ACC112 (cell line): ENCODE results near the gene PTPRF.

Source experiments
- H2AFZ ChIP-seq: fragments of 200-600 bp; sonication (generic); one replicate; pipeline ENCODE4 v1.6.0; 2017; ENCODE audit warnings: antibody characterized with exemption, low read length; ENCODE audit not compliant: unreplicated experiment
- H3K27ac ChIP-seq: fragments of 200-600 bp; sonication (generic); 2 replicates; pipeline ENCODE4 v1.5.1; 2014; ENCODE audit warnings: low read depth, mild to moderate bottlenecking, antibody characterized with exemption, low read length, moderate library complexity
- H3K27me3 ChIP-seq: fragments of 200-600 bp; sonication (generic); 2 replicates; pipeline ENCODE4 v1.6.1; 2014; ENCODE audit warnings: mild to moderate bottlenecking, antibody characterized with exemption, low read length, moderate library complexity, mixed read lengths; ENCODE audit not compliant: insufficient read depth
- H3K36me3 ChIP-seq: fragments of 200-600 bp; sonication (generic); 2 replicates; pipeline ENCODE4 v1.6.1; 2016; ENCODE audit warnings: mild to moderate bottlenecking, antibody characterized with exemption, low read length, moderate library complexity, mixed read lengths; ENCODE audit not compliant: insufficient read depth
- H3K4me1 ChIP-seq: fragments of 200-600 bp; sonication (generic); one replicate; pipeline ENCODE4 v1.6.1; 2016; ENCODE audit warnings: low read length, mixed read lengths; ENCODE audit not compliant: insufficient read depth, unreplicated experiment, control insufficient read depth
- H3K4me3 ChIP-seq: fragments of 200-600 bp; sonication (generic); 2 replicates; pipeline ENCODE4 v1.5.1; 2014; ENCODE audit warnings: mild to moderate bottlenecking, low read depth, low read length
- H3K79me2 ChIP-seq: fragments of 200-600 bp; sonication (generic); one replicate; pipeline ENCODE4 v1.6.0; 2016; ENCODE audit warnings: low read length; ENCODE audit not compliant: control insufficient read depth, unreplicated experiment, insufficient read depth

Gene PTPRF

GRCh38 chr1:43570715-43571114 lies 40.0 kb downstream of the PTPRF start:
- H3K4me1 ChIP-seq, result peaks cover 6% of the 10 kb centered on the region
- H3K27ac ChIP-seq, result no peak overlapping the region
- no peaks in the 10 kb centered on the region for H3K36me3 ChIP-seq

GRCh38 chr1:43572084-43572483 lies 41.4 kb downstream of the PTPRF start:
- H3K27ac ChIP-seq, result no peak overlapping the region
- H2AFZ ChIP-seq, result no peak overlapping the region
- H3K27me3 ChIP-seq, result no peaks in the 10 kb centered on the region
- no peaks in the 10 kb centered on the region for H3K36me3 ChIP-seq
- H3K4me3 ChIP-seq, result no peak overlapping the region
- no peaks in the 10 kb centered on the region for H3K4me1 ChIP-seq
- no peaks in the 10 kb centered on the region for H3K79me2 ChIP-seq

More at GRCh38 chr1:43570715-43571114, 40.0 kb downstream of the PTPRF start:
- Histone ChIP-seq H3K79me2 (no peaks in the 10 kb centered on the region), H3K4me3 (no peak overlapping the region), H2AFZ (no peak overlapping the region), H3K27me3 (no peaks in the 10 kb centered on the region)

DNA sequence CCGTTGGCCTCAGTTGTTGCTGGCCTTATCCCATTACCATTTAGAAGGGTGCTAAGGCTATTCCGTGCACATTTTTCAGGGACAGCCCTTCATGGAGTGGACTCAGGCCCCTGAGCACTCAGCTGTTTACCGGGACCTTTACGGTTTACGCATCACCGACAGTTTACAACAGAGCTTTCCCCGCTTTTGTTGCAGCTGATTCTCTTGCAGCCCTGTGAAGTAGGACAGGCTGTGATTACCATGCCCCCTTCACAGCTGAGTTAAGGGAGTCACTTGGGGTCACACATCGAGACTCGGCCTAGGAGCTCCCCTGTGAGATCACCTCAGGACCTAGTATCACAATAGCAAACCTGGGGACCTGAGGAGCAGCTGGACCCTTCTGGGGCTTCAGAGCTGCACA lies 41.9 kb downstream of the PTPRF start:
- Histone ChIP-seq H3K27me3 (no peaks in the 10 kb centered on the region), H3K27ac (no peak overlapping the region), H3K79me2 (no peaks in the 10 kb centered on the region), H2AFZ (no peak overlapping the region), H3K36me3 (no peaks in the 10 kb centered on the region), H3K4me1 (no peaks in the 10 kb centered on the region), H3K4me3 (no peak overlapping the region)

DNA sequence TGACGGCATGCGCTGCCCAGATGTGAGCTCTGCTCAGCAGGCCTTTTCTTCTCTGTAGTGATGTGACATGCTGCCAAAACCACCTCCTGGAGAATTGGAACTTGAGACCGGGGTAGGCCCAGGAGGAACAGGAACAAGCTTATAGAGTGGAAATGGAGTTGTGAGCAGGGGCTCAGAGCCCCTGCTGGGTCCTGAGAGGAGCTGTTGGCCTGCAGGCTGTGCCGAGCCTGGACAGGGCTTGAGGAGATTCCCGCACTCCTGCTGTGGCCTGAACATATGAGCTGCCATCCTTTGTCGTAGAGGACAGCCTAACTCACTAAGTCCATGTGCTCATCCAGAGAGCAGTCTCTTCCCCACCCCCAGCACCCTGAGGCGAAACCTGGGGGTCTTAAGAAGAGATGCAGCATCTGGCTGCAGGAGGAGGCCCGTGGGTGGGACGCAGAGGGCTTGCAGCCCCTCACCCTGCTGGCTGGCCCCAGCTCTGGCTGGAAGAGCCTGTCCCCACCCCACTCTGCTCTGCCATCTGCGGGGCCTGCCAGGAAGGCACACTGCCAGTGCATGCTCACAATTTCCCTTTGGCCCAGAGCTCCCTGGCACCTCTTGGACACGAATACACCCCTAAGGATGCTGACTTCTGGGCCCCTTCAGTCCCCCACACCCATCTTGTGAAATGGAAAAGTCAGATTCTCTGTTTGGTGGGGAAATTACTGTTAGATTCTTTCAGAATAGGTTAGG lies 42.5 kb downstream of the PTPRF start:
- H3K4me1 ChIP-seq, result no peaks in the 10 kb centered on the region

DNA sequence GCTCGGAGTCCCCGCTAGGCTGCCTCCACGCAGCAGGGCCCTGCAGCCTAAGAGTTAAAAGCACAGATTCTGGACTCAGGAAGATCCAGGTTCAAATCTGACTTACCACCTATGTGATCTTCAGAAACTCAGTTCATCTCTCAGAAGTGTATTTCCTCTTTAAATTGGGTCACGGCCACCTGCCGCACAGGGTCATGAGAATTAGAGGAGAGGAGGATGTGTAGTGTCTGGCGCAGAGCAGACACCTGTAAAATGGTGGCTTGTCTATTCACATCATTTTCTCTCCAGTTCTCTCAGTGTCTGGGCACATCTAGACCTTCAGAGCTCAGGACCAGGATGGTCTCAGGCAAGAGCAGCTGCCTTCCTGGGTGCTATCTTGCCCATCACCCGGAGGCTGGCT lies 45.8 kb downstream of the PTPRF start:
- no peak overlapping the region for H3K27ac ChIP-seq
- H3K4me1 ChIP-seq, result no peaks in the 10 kb centered on the region
- H3K79me2 ChIP-seq, result no peaks in the 10 kb centered on the region
- no peaks in the 10 kb centered on the region for H3K36me3 ChIP-seq
- no peak overlapping the region for H2AFZ ChIP-seq
- H3K27me3 ChIP-seq, result no peaks in the 10 kb centered on the region
- no peak overlapping the region for H3K4me3 ChIP-seq

More for the DNA sequence above, 42.5 kb downstream of the PTPRF start:
- H2AFZ ChIP-seq, result no peak overlapping the region
- no peaks in the 10 kb centered on the region for H3K79me2 ChIP-seq
- no peak overlapping the region for H3K4me3 ChIP-seq
- no peaks in the 10 kb centered on the region for H3K27me3 ChIP-seq
- no peaks in the 10 kb centered on the region for H3K36me3 ChIP-seq
- H3K27ac ChIP-seq, result no peak overlapping the region

- H3K27me3 ChIP-seq, result no peaks in the 10 kb centered on the region
- H3K27ac ChIP-seq, result no peak overlapping the region
- H3K4me3 ChIP-seq, result no peak overlapping the region
- no peaks in the 10 kb centered on the region for H3K79me2 ChIP-seq
- H2AFZ ChIP-seq, result no peak overlapping the region
- H3K36me3 ChIP-seq, result no peaks in the 10 kb centered on the region
- peaks cover 9% of the 10 kb centered on the region for H3K4me1 ChIP-seq
Measured at GRCh38 chr1:43577655-43578542, 47.2 kb downstream of the PTPRF start.

DNA sequence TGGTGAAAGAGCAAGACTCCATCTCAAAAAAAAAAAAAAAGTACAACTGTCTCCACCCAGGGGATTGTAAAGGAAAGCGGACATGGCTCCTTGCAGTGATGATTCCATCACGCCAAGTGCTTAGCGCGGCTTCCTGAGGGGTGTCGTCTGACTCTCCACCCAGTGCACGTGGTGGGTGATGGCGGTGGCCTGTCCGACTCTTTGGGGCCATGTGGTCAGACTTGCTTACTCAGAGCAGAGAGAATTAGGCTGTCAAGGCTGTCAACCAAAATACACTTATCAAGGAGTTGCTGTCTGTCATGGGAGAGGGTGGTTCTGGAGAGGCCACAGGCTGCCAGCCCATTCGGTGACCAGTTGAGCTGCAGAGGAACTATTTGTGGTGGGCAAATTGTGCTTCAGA lies 49.4 kb downstream of the PTPRF start:
- H3K27me3 ChIP-seq, result no peaks in the 10 kb centered on the region
- no peaks in the 10 kb centered on the region for H3K79me2 ChIP-seq
- H3K27ac ChIP-seq, result no peak overlapping the region
- H3K36me3 ChIP-seq, result no peaks in the 10 kb centered on the region
- H3K4me3 ChIP-seq, result no peak overlapping the region
- H2AFZ ChIP-seq, result no peak overlapping the region
- H3K4me1 ChIP-seq, result peaks cover 9% of the 10 kb centered on the region

DNA sequence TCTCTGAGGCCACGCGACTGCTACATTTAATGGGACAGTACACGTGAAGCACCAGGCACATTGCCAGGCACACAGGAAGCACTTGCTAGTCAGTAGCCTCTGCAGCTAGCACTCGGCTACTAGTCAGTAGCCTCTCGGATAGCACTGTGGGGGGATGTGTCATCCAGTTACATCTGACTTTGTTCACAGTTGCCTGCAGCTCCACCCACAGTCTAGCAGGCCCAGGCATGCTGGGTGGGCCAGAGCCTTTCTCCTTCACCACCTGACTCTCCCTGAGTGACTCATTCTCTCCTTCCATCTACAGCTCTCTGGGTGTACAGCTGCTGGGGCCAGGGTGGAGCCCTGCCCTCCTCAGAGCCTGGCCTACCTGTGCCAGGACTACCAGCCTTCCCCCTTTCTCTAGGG lies 51.5 kb downstream of the PTPRF start:
- H3K36me3 ChIP-seq, result no peaks in the 10 kb centered on the region
- H2AFZ ChIP-seq, result no peak overlapping the region
- H3K4me1 ChIP-seq, result peaks cover 9% of the 10 kb centered on the region
- no peaks in the 10 kb centered on the region for H3K79me2 ChIP-seq
- H3K27ac ChIP-seq, result no peak overlapping the region
- H3K27me3 ChIP-seq, result no peaks in the 10 kb centered on the region
- H3K4me3 ChIP-seq, result no peak overlapping the region

- no peaks in the 10 kb centered on the region for H3K27me3 ChIP-seq
- no peaks in the 10 kb centered on the region for H3K79me2 ChIP-seq
- H3K4me1 ChIP-seq, result peaks cover 15% of the 10 kb centered on the region
- no peak overlapping the region for H3K27ac ChIP-seq
- no peak overlapping the region for H2AFZ ChIP-seq
- no peak overlapping the region for H3K4me3 ChIP-seq
- H3K36me3 ChIP-seq, result no peaks in the 10 kb centered on the region
Measured at GRCh38 chr1:43583058-43583457, 52.4 kb downstream of the PTPRF start.

GRCh38 chr1:43584204-43584603 lies 53.5 kb downstream of the PTPRF start:
- Histone ChIP-seq H3K36me3 (no peaks in the 10 kb centered on the region), H3K27me3 (no peaks in the 10 kb centered on the region), H2AFZ (no peak overlapping the region), H3K27ac (no peak overlapping the region), H3K4me3 (no peak overlapping the region), H3K4me1 (peaks cover 15% of the 10 kb centered on the region), H3K79me2 (no peaks in the 10 kb centered on the region)

DNA sequence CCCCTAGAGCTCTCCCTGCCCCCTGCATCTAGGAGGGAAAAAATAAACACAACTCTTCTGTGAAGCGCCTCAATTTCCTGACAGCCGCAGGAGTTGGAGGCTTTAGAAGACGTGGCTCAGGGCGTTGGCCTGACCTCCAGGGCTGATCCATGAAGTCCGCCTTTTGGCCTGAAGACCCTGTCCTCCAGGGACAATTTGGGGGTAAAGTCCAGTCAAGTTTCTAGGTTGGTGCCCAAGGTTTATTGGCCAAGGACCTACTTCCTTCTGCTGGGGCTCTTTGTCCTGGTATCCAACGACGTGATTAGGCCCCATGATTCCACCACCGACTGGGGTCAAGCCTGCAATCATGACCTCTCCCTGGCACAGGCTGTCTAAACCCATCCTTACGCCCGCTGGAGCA lies 54.9 kb downstream of the PTPRF start:
- Histone ChIP-seq H3K4me3 (no peak overlapping the region), H3K4me1 (peaks cover 15% of the 10 kb centered on the region), H3K79me2 (no peaks in the 10 kb centered on the region), H3K27me3 (no peaks in the 10 kb centered on the region), H3K27ac (no peak overlapping the region), H2AFZ (no peak overlapping the region), H3K36me3 (no peaks in the 10 kb centered on the region)
